Gastroesophageal sphincter (tissue), 4 donors: ENCODE measurements around the gene SYNGAP1. TPM values are rescaled to one million over a fixed set of nuclear protein-coding genes. Genes with fewer than 3 reads are reported as not detected.

ENCODE experiments used
- ATAC-seq: fragments of 150-250 bp; one replicate; pipeline ENCODE4 v1.9.1; 2016; ENCODE audit warnings: mild to moderate bottlenecking, moderate library complexity
- H3K27ac ChIP-seq, 4 donors: fragments of 200-600 bp; sonication (generic) in 3 of 4; 1 replicate in 3 of 4; 2 replicates in 1 of 4; pipeline ENCODE4 v1.5.1; 2016 to 2019
- H3K27me3 ChIP-seq: fragments of 200-600 bp; sonication (generic); one replicate; pipeline ENCODE4 v1.5.1; 2019
- H3K36me3 ChIP-seq, 2 donors: fragments of 200-600 bp; sonication (generic); one replicate each; pipeline ENCODE4 v1.5.1; 2019; ENCODE audit warnings: control low read depth in 1 of 2
- H3K4me1 ChIP-seq, 3 donors: fragments of 200-600 bp; sonication (generic); 1 replicate in 2 of 3; 2 replicates in 1 of 3; pipeline ENCODE4 v1.5.1; 2016 to 2019; ENCODE audit warnings: control low read depth in 2 of 3
- H3K4me3 ChIP-seq, 2 donors: fragments of 200-600 bp; sonication (generic); one replicate each; pipeline ENCODE4 v1.5.1; 2019; ENCODE audit warnings: mild to moderate bottlenecking in 1 of 2, moderate library complexity in 1 of 2
- H3K9me3 ChIP-seq, 3 donors: fragments of 200-600 bp; sonication (generic); one replicate each; pipeline ENCODE4 v1.5.1; 2017 to 2019; ENCODE audit warnings: control low read depth in 2 of 3
- CTCF ChIP-seq, 4 experiments: fragments of 200-600 bp in 2 of 4; fragments of 450-650 bp in 2 of 4; sonication (generic) in 1 of 4; IDR thresholded peaks; one replicate each; pipeline ENCODE4 v1.5.1; 2017 to 2019; ENCODE audit warnings: antibody characterized with exemption in 4 of 4, mild to moderate bottlenecking in 2 of 4, moderate library complexity in 2 of 4
- EP300 ChIP-seq: sonication (generic); formaldehyde crosslinking; IDR thresholded peaks from one replicate; pipeline ENCODE4 v1.6.1; 2017; ENCODE audit warnings: antibody characterized with exemption, mild to moderate bottlenecking
- POLR2A ChIP-seq, 2 donors: fragments of 450-650 bp; IDR thresholded peaks; one replicate each; pipeline ENCODE4 v1.6.1; 2017; ENCODE audit warnings: antibody characterized with exemption in 2 of 2, mild to moderate bottlenecking in 2 of 2, moderate library complexity in 1 of 2
- POLR2AphosphoS5 ChIP-seq: sonication (generic); formaldehyde crosslinking; IDR thresholded peaks from one replicate; pipeline ENCODE4 v1.6.1; 2017; ENCODE audit warnings: antibody characterized with exemption
- WGBS, 2 donors: methylation state at CpG; one replicate each; pipeline ENCODE4 v1.1.5; 2018; ENCODE audit warnings: low coverage in 1 of 2; 5-methylcytosine and 5-hydroxymethylcytosine counted together
- total RNA-seq, 4 donors: library from RNA; depleted of rRNA; stranded (reverse); fragments of >200 nt; gene quantifications; one replicate each; pipeline ENCODE4 v1.1.0, GENCODE V29; 2016

Gene SYNGAP1
- total RNA-seq, 4 donors from 2014 or later = 9.1 to 15.9 (median 12.7) TPM

DNA sequence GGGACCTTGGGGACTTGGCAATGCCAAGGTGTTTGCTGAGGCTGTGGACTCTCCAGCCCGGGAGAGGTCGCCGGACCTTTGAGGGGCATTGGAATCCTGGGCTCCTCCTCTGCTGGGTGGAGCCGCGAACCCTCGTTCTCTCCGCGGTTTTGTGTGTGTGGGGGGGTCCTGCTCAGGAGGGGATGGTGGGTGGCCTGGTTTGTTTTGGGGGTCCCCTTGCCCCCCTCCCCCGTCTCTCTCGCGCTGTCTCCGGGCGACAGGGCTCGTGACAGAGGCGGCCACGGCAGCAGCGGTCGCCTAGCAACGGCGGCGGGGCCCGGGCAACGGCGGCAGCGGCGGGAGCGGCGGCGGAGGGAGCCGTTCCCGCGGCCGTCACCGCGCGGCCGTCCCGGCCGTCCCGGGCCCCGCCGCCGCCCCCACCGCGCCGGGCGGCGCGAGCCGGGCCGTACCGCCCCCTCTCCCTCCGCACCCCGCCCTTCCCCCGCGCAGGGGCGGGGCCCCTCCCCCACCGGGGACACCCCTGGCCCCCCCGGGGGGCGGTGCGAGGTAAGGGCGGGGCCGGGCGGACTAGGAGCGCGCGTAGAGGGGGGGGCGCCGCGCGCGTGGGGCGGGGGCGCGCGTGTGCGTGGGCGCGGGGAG, 7.8 kb downstream of the SYNGAP1 start:
- peak overlapping the region; percentile 32 to 99 (median 94) for H3K27ac ChIP-seq
- peaks cover 5 to 86% (median 48%) of the 10 kb centered on the region in 3 donors for H3K4me1 ChIP-seq
- H3K9me3 ChIP-seq = no peaks in the 10 kb centered on the region

GRCh38 chr6:33428224-33428965, 8.5 kb downstream of the SYNGAP1 start:
- ATAC-seq = no peak
- H3K9me3 ChIP-seq = no peaks in the 10 kb centered on the region
- H3K36me3 ChIP-seq = no peaks in the 10 kb centered on the region

More for the DNA sequence above, 7.8 kb downstream of the SYNGAP1 start:
- WGBS, 2 donors = no CpG with 5 or more reads among the region's 79 CpGs
- Histone ChIP-seq H3K4me3 (peak overlapping the region; percentile 48 to 68), H3K27me3 (no peaks in the 10 kb centered on the region), H3K36me3 (no peaks in the 10 kb centered on the region)
- no peak for ATAC-seq
- no peak for TF ChIP-seq CTCF (IDR thresholded peaks at IDR 0.05)
- TF ChIP-seq POLR2AphosphoS5 = no peak
- no peak for TF ChIP-seq EP300
- no peak for TF ChIP-seq POLR2A (IDR thresholded peaks at IDR 0.05)

DNA sequence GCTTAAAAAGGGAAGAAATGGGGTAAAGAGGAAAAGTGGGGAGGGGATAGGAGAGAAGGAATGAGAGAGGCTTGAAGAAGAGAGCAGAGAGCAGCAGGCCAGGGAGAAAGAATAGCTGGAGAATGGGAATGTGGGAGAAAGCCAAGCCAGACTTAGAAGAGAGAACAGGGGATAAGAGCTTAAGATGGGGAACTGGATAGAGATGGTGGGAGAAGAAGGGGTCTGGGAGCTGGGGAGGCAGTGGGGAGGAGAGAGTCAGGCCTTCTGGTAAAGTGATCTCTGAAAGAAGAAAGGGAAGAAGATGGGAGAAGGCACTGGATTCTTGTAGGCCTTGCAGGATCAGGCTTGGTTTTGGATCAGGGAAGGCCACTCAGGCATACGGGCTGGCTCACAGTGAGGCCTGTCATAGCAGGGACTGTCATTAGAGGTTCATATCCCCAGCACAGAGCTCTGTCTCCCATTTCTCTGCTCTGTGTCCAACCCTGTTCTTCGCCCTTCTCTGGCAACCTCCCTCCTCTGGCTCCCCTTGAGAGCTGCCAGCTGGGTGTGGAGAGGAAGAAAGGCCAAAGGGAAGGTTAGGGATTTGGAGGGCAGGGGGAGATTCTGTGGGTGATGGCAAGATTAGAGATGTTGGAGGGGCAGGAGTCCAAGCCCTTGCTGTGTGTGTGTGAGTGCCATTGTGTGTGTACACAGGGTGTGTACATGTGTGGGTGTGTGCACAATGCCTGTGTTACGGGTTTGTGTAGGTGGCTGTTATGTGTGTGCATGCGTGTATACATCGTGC, 9.3 kb downstream of the SYNGAP1 start:
- H3K9me3 ChIP-seq = no peaks in the 10 kb centered on the region
- peaks cover 5 to 91% (median 51%) of the 10 kb centered on the region in 3 donors for H3K4me1 ChIP-seq
- TF ChIP-seq EP300 (no peak), CTCF (IDR thresholded peaks at IDR 0.05) (no peak)
- no peaks in the 10 kb centered on the region for H3K27me3 ChIP-seq
- no peaks in the 10 kb centered on the region for H3K36me3 ChIP-seq
- no peak for ATAC-seq
- H3K4me3 ChIP-seq = no peak overlapping the region
- WGBS, 2 donors = 48 to 60% methylated on average over 2 to 4 of the region's 5 CpGs
- peak overlapping the region in 3 of 4 donors; percentile 92 to 99 (median 97) for H3K27ac ChIP-seq

More at GRCh38 chr6:33428224-33428965, 8.5 kb downstream of the SYNGAP1 start:
- Histone ChIP-seq H3K27ac (peak overlapping the region in 3 of 4 donors; percentile 92 to 99 (median 97)), H3K4me1 (peaks cover 5 to 91% (median 49%) of the 10 kb centered on the region in 3 donors), H3K27me3 (no peaks in the 10 kb centered on the region), H3K4me3 (peak overlapping the region; percentile 0 to 68)
- WGBS, 2 donors = 30% methylated on average over 2 of the region's 33 CpGs; no CpG with 5 or more reads in 1 of the 2 donors
- TF ChIP-seq CTCF (IDR thresholded peaks at IDR 0.05) (peak in 3 of 4 experiments; percentile 24 to 42 (median 35)), EP300 (no peak), POLR2A (IDR thresholded peaks at IDR 0.05) (no peak)

DNA sequence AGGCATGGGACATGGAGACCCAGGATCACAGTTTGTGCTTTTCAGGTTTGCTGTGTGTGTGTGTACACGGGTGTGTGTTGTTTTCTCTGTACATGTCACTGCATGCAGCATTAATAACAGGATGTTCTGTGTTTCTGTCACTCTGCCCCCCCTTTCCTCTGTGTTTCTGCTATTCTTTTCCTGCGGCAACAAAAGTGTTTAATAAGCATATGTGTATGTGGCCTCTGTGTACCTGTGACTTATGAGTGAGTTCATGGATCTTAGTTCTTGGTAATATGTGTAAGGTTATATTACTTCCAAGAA, 9.8 kb downstream of the SYNGAP1 start:
- no peak for ATAC-seq
- H3K27me3 ChIP-seq = no peaks in the 10 kb centered on the region
- H3K9me3 ChIP-seq = no peaks in the 10 kb centered on the region
- WGBS, 2 donors = 11 to 15% methylated on average over 2 of the region's 2 CpGs
- no peak for TF ChIP-seq CTCF (IDR thresholded peaks at IDR 0.05)
- no peak for TF ChIP-seq POLR2A (IDR thresholded peaks at IDR 0.05)
- TF ChIP-seq POLR2AphosphoS5 = no peak
- TF ChIP-seq EP300 = no peak
- H3K36me3 ChIP-seq = no peaks in the 10 kb centered on the region
- H3K27ac ChIP-seq = peak overlapping the region in 3 of 4 donors; percentile 92 to 99 (median 97)
- no peak overlapping the region for H3K4me3 ChIP-seq
- peaks cover under 1 to 89% (median 46%) of the 10 kb centered on the region in 3 donors for H3K4me1 ChIP-seq
